Ovary (tissue), 9 donors: Measurements from ENCODE around the gene MOB3A. TPM values are rescaled to one million over a fixed set of nuclear protein-coding genes. Genes with fewer than 3 reads are reported as not detected.

Experiments
- DNase-seq, 5 donors: peaks; one replicate each; pipeline ENCODE4 v3.0.0-alpha.2; 2019 to 2020
- H3K27ac ChIP-seq, 2 donors: fragments of 200-600 bp; one replicate each; pipeline versions ENCODE4 v1.5.1 to v1.8.0; 2019 to 2022
- H3K27me3 ChIP-seq: fragments of 200-600 bp; one replicate; pipeline ENCODE4 v1.8.0; 2022
- H3K36me3 ChIP-seq: fragments of 200-600 bp; sonication (generic); one replicate; pipeline ENCODE4 v1.5.1; 2019
- H3K4me1 ChIP-seq: one replicate; pipeline ENCODE4 v1.8.1; 2013; ENCODE audit warnings: mild to moderate bottlenecking, moderate library complexity; ENCODE audit not compliant: insufficient read depth
- H3K4me3 ChIP-seq: fragments of 200-600 bp; sonication (generic); one replicate; pipeline ENCODE4 v1.5.1; 2017
- H3K9me3 ChIP-seq, 2 donors: fragments of 200-600 bp in 1 of 2; sonication (generic) in 1 of 2; one replicate each; pipeline versions ENCODE4 v1.5.1 to v1.8.1; 2013 to 2019; ENCODE audit warnings: mild to moderate bottlenecking in 1 of 2, moderate library complexity in 1 of 2
- CTCF ChIP-seq, 3 donors: fragments of 450-650 bp in 2 of 3; fragments of 200-600 bp in 1 of 3; IDR thresholded peaks; one replicate each; pipeline versions ENCODE4 v1.5.1 to v1.8.0; 2016 to 2022; ENCODE audit warnings: antibody characterized with exemption in 3 of 3, mild to moderate bottlenecking in 1 of 3
- EP300 ChIP-seq: sonication (generic); formaldehyde crosslinking; IDR thresholded peaks from one replicate; pipeline ENCODE4 v1.6.1; 2017; ENCODE audit warnings: antibody characterized with exemption
- POLR2A ChIP-seq: fragments of 450-650 bp; IDR thresholded peaks from one replicate; pipeline ENCODE4 v1.6.1; 2017; ENCODE audit warnings: antibody characterized with exemption, mild to moderate bottlenecking, moderate library complexity
- WGBS, 3 donors: extraction: QIAGEN DNeasy Blood & Tissue Kit in 1 of 3; methylation state at CpG; one replicate each; pipeline versions ENCODE4 v1.1.5 to v1.1.7; 2013 to 2017; 5-methylcytosine and 5-hydroxymethylcytosine counted together
- intact Hi-C, 4 donors: fragments of 100-400 bp; cut with DNase I; formaldehyde crosslinking; loops; one replicate each; pipeline versions ENCODE4 v1.11.0 to v1.15.1; 2022 to 2023
- polyA plus RNA-seq, 2 donors: library from polyadenylated mRNA; stranded (reverse); fragments of 200-250 nt in 1 of 2; fragments of 350-450 nt in 1 of 2; fragmentation: Illumina TruSeq in 1 of 2; extraction: RNeasy Lipid Tissue Mini Kit (QIAGEN cat#74804) in 1 of 2; gene quantifications; one replicate each; pipeline ENCODE4 v1.2.3, GENCODE V29; 2013 to 2014
- total RNA-seq, 7 donors: library from RNA; depleted of rRNA in 2 of 7; stranded (reverse); fragments of >200 nt in 2 of 7; fragmentation: NEBNext Ultra II Directional in 3 of 7; extraction: Animal tissue kit (Norgen Biotek cat#: 25700) in 3 of 7; gene quantifications; one replicate each; pipeline versions ENCODE4 v1.1.0 to v1.2.4, GENCODE V29; 2016 to 2023
- donor health status: DM: no; HTN: no; CAD: no; lungs with moderate emphysema.
- donor health status: DM: no; HTN: no; CAD: no.
- donor health status: Bipolar disorder and iron deficiency.
- donor health status: DM: yes; HTN: yes; CAD: no.
- donor health status: DM: no; HTN: no; CAD: no.
- donor health status: DM: yes; HTN: yes; CAD: no.

Gene MOB3A
- total and polyA plus RNA-seq, 9 donors: 16.6 to 61.5 (median 44.1) TPM

DNA sequence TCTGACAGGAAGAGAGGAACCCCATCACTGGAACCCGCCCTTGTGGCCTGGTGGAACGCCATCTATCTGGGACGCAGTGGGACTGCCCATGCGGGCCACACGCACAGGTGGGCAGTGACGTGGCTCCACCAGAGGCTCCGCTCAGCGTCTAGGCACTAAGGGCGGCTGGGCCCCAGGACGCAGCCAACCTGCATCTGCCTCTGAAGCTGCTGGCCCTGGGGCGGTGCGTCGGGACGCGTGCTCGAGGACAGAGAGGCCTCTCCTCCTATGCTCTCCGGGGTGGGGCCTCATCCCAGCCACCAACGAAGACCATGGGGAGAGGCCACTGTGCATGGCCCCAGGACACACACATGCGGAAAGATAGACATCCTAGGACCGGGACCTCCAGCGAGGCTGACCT is 18.7 kb upstream of the MOB3A start:
- WGBS, 3 donors: 89 to 94% (median 90%) methylated on average over 20 to 21 of the region's 21 CpGs

GRCh38 chr19:2114218-2114617 is 18.1 kb upstream of the MOB3A start:
- Histone ChIP-seq H3K27me3 (no peaks in the 10 kb centered on the region), H3K4me1 (no peaks in the 10 kb centered on the region), H3K36me3 (no peaks in the 10 kb centered on the region), H3K4me3 (no peak overlapping the region), H3K27ac (no peak overlapping the region), H3K9me3 (no peaks in the 10 kb centered on the region)
- 88 to 91% (median 89%) methylated on average over 9 of the region's 9 CpGs for WGBS, 3 donors
- no peak for TF ChIP-seq EP300
- TF ChIP-seq CTCF (IDR thresholded peaks at IDR 0.05): no peak
- TF ChIP-seq POLR2A: no peak
- intact Hi-C loops: no loop called here
- DNase-seq: no peak

More for the DNA sequence above, 18.7 kb upstream of the MOB3A start:
- TF ChIP-seq EP300 (no peak), CTCF (IDR thresholded peaks at IDR 0.05) (no peak), POLR2A (no peak)
- intact Hi-C loops: no loop called here
- Histone ChIP-seq H3K4me3 (no peak overlapping the region), H3K27me3 (no peaks in the 10 kb centered on the region), H3K27ac (no peak overlapping the region), H3K4me1 (no peaks in the 10 kb centered on the region), H3K36me3 (no peaks in the 10 kb centered on the region), H3K9me3 (no peaks in the 10 kb centered on the region)
- DNase-seq: no peak

DNA sequence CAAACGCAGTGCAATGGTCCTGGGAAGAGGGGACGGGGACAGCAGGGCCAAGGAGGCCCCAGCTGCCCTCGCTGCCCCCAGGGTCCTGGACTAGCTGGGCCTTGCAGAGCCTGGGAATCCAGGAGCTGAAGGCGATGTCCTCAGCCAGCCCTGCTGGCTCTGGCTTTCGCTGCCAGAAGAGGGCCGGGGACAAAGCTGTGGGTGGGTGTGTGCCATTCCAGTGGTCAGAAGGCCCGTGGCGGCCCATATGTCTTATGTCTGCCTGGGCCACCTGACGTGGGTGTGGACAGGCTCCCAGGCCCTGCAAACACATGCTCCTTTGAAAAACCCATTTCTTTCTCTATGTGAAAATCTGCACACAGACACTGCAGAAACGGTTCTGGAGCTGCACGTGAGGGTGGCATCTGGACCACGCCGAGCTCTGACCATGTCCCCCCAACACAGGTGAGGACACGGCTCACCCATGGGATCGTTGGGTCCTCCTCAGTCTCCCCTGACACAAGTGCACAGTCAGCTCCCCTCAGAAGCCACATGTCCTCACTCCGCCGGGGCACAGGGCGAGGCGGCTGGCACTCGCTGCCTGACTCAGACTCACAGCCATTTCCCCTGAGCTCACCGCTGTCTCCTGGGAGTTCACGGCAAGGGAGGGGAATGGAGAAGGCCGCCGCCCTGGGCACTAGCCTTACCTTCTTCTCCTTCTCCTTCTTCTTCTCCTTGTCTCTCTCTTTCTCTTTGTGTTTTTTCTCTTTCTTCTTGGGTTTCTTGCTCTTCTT is 17.5 kb upstream of the MOB3A start:
- Histone ChIP-seq H3K27me3 (no peaks in the 10 kb centered on the region), H3K4me1 (no peaks in the 10 kb centered on the region), H3K4me3 (no peak overlapping the region), H3K27ac (no peak overlapping the region), H3K9me3 (no peaks in the 10 kb centered on the region), H3K36me3 (no peaks in the 10 kb centered on the region)
- 87 to 89% (median 88%) methylated on average over 24 of the region's 24 CpGs for WGBS, 3 donors
- intact Hi-C loops: no loop called here
- TF ChIP-seq CTCF (IDR thresholded peaks at IDR 0.05) (no peak), EP300 (no peak), POLR2A (no peak)
- no peak for DNase-seq

- no peaks in the 10 kb centered on the region for H3K36me3 ChIP-seq
- no peak for DNase-seq
- TF ChIP-seq POLR2A (no peak), CTCF (IDR thresholded peaks at IDR 0.05) (no peak), EP300 (no peak)
- no peaks in the 10 kb centered on the region for H3K4me1 ChIP-seq
- H3K27me3 ChIP-seq: no peaks in the 10 kb centered on the region
- 82 to 83% (median 83%) methylated on average over 23 of the region's 23 CpGs for WGBS, 3 donors
- H3K4me3 ChIP-seq: no peak overlapping the region
- intact Hi-C loops: no loop called here
- H3K27ac ChIP-seq: no peak overlapping the region
- no peaks in the 10 kb centered on the region for H3K9me3 ChIP-seq
These were observed 16.6 kb upstream of the MOB3A start for GRCh38 chr19:2112516-2113320.
